ENCODE measurements around the gene TANC1.
A peak's percentile ranks its signal among the peaks of the same experiment; 100 is the strongest.

Gene TANC1

DNA sequence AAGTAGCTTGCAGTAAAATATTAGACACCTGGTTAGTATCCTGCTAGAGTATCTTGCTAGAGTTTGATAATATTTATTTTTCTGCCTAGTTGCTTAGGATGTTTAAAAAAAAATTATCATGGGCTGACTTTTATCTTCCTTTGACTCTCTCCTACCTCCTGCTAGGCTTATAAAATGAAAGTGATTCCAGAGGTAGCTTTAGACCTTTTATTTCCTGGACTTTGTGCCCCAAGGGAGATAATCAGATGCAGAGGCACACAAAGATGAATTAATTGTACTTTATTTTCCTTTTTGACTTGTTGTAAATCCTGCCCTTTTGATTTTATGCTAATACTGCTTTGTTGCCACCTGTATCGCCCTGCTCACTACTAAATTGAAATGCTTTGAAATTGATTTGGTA is 187.4 kb downstream of the TANC1 start:
- ATAC-seq = no peak
- H3K27ac Mint-ChIP-seq = no peak overlapping the region
- H3K9me3 Mint-ChIP-seq = no peaks in the 10 kb centered on the region
- no peak overlapping the region for H3K4me3 Mint-ChIP-seq
- no peaks in the 10 kb centered on the region for H3K36me3 Mint-ChIP-seq
- DNase-seq (ENCODE audit: low spot score in 2 of 2) = no peak
- H3K4me1 Mint-ChIP-seq = peaks cover 13% of the 10 kb centered on the region

- ATAC-seq (no peak), DNase-seq (ENCODE audit: low spot score in 2 of 2) (no peak)
These were observed 188.4 kb downstream of the TANC1 start for GRCh38 chr2:159156834-159157233.

GRCh38 chr2:159157361-159158209 is 189.1 kb downstream of the TANC1 start:
- H3K4me3 Mint-ChIP-seq = no peak overlapping the region
- H3K27ac Mint-ChIP-seq = no peak overlapping the region
- DNase-seq (ENCODE audit: low spot score in 2 of 2) (no peak), ATAC-seq (no peak)
- H3K4me1 Mint-ChIP-seq = peaks cover 24% of the 10 kb centered on the region
- no peaks in the 10 kb centered on the region for H3K9me3 Mint-ChIP-seq
- no peaks in the 10 kb centered on the region for H3K36me3 Mint-ChIP-seq

More at GRCh38 chr2:159156834-159157233, 188.4 kb downstream of the TANC1 start:
- H3K9me3 Mint-ChIP-seq = no peaks in the 10 kb centered on the region
- H3K4me3 Mint-ChIP-seq = no peak overlapping the region
- no peaks in the 10 kb centered on the region for H3K36me3 Mint-ChIP-seq
- H3K27ac Mint-ChIP-seq = no peak overlapping the region
- peaks cover 24% of the 10 kb centered on the region for H3K4me1 Mint-ChIP-seq

GRCh38 chr2:159160412-159160811 is 192.0 kb downstream of the TANC1 start:
- Mint-ChIP-seq H3K36me3 (no peaks in the 10 kb centered on the region), H3K27ac (peak overlapping the region; percentile 63), H3K4me1 (peaks cover 12% of the 10 kb centered on the region), H3K9me3 (no peaks in the 10 kb centered on the region), H3K4me3 (no peak overlapping the region)
- ATAC-seq (no peak), DNase-seq (ENCODE audit: low spot score in 2 of 2) (no peak)

DNA sequence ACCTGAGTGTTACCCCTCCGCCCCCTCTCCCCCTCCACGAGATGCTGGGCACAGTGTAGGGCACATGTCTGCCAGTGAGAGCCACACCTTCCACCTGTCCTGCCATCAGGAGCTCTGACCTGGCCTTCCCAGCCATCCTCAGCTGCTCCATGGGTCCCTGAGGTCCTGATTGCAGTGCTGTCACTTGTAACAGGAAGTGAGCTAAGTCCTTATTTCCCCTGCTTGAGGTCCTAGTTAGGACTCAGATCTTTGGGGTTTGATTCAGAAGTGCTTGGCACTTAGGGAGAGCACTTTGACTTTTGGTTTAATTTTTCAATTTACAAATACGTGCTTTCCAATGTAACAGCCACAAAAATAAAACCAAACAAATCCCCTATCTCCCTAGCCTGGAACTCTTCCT is 192.5 kb downstream of the TANC1 start:
- no peaks in the 10 kb centered on the region for H3K9me3 Mint-ChIP-seq
- H3K27ac Mint-ChIP-seq = peak overlapping the region; percentile 63
- H3K4me3 Mint-ChIP-seq = no peak overlapping the region
- H3K36me3 Mint-ChIP-seq = no peaks in the 10 kb centered on the region
- DNase-seq (ENCODE audit: low spot score in 2 of 2) (no peak), ATAC-seq (no peak)
- H3K4me1 Mint-ChIP-seq = peaks cover 12% of the 10 kb centered on the region

DNA sequence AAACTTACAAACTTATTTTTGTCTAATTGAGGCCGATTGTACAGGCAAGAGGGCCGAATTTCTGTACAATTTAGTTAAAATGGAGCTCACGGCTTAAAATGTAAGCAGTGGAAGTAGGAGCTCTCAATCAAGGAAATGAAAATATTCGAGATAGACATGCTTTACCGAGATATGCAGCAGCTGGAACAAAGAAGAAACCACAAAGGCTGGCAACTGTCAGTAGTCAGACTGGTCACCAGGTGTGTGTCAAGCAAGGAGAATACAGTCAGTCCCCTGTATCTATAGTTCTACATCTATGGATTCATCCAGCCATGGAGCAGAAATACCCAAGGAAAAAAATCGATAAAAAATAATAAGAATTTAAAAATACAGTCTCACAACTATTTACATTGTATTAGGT is 195.5 kb downstream of the TANC1 start:
- no peaks in the 10 kb centered on the region for H3K36me3 Mint-ChIP-seq
- H3K9me3 Mint-ChIP-seq = no peaks in the 10 kb centered on the region
- no peak overlapping the region for H3K4me3 Mint-ChIP-seq
- peaks cover 12% of the 10 kb centered on the region for H3K4me1 Mint-ChIP-seq
- H3K27ac Mint-ChIP-seq = no peak overlapping the region
- DNase-seq (ENCODE audit: low spot score in 2 of 2) (no peak), ATAC-seq (no peak)

- no peak for DNase-seq (ENCODE audit: low spot score in 2 of 2)
- peaks cover 12% of the 10 kb centered on the region for H3K4me1 Mint-ChIP-seq
- no peak overlapping the region for H3K4me3 Mint-ChIP-seq
- no peak overlapping the region for H3K27ac Mint-ChIP-seq
- no peaks in the 10 kb centered on the region for H3K9me3 Mint-ChIP-seq
- no peaks in the 10 kb centered on the region for H3K36me3 Mint-ChIP-seq
- ATAC-seq = no peak
These were observed 196.0 kb downstream of the TANC1 start for GRCh38 chr2:159164457-159164911.

DNA sequence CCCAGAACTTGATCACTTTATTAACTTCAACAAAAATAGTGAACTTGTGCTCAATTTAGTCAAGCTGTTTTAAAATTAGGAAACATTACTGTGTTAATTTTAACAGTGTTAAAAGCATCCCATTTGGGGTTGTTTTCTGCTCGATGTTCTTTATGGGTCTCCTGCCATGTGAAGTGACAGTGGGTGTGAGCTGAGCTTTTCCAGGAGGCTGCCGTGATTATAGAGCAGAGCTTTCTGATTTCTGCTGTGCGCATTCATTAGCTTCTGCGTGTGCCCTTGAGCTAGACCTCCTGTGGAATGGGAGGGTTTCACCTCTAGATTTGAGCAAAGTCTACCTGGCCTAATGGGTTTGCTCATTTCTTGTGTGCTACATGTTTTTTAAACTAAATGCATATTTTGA is 196.6 kb downstream of the TANC1 start:
- DNase-seq (ENCODE audit: low spot score in 2 of 2) (no peak), ATAC-seq (no peak)
- H3K4me3 Mint-ChIP-seq = no peak overlapping the region
- H3K9me3 Mint-ChIP-seq = no peaks in the 10 kb centered on the region
- H3K36me3 Mint-ChIP-seq = no peaks in the 10 kb centered on the region
- peaks cover 12% of the 10 kb centered on the region for H3K4me1 Mint-ChIP-seq
- no peak overlapping the region for H3K27ac Mint-ChIP-seq

- no peak overlapping the region for H3K4me3 Mint-ChIP-seq
- no peaks in the 10 kb centered on the region for H3K4me1 Mint-ChIP-seq
- H3K36me3 Mint-ChIP-seq = no peaks in the 10 kb centered on the region
- no peak overlapping the region for H3K27ac Mint-ChIP-seq
- no peaks in the 10 kb centered on the region for H3K9me3 Mint-ChIP-seq
- ATAC-seq = no peak
- DNase-seq (ENCODE audit: low spot score in 2 of 2) = no peak
These were observed 200.3 kb downstream of the TANC1 start for GRCh38 chr2:159168707-159169106.

DNA sequence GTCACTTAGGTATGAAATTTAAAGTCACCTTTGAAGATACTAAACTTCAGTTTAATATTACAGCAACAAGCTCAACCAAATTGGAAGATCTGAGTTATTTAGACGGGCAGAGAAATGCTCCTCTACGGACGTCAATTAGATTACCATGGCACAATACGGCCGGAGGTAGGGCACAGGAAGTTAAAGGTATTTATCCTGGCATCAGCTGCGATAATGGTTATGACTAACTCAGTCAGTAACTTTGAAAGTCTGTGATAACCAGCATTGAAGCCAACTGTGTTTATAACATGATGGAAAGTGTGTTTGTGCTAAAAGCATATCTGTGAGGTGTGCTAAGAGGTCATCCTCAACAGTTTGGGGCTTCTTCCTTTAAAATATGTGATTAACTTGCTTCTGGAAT is 200.7 kb downstream of the TANC1 start:
- ATAC-seq = no peak
- Mint-ChIP-seq H3K9me3 (no peaks in the 10 kb centered on the region), H3K27ac (no peak overlapping the region), H3K4me3 (no peak overlapping the region), H3K4me1 (no peaks in the 10 kb centered on the region), H3K36me3 (no peaks in the 10 kb centered on the region)
- no peak for DNase-seq (ENCODE audit: low spot score in 2 of 2)

DNA sequence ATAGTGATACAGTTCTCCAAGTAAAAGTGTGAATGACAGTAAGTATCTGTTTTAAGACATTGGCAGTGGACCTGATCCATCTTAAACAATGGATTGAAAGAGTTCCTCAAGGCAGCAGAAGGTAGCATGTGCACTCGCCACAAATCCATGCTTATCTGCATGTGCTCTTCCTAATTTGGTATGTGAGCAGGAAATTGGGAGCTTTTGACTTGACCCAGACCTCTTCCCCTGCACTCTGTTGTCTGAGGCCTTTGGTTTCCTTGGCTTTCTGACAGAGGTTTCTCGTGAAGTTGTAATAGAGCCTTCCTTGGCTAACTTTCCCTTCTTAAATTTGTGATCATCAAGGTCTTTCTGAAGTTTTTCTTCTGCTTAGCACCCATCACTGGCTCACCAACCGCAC is 204.0 kb downstream of the TANC1 start:
- Mint-ChIP-seq H3K4me3 (no peak overlapping the region), H3K36me3 (no peaks in the 10 kb centered on the region), H3K4me1 (no peaks in the 10 kb centered on the region), H3K9me3 (no peaks in the 10 kb centered on the region), H3K27ac (no peak overlapping the region)
- ATAC-seq = no peak
- DNase-seq (ENCODE audit: low spot score in 2 of 2) = no peak

DNA sequence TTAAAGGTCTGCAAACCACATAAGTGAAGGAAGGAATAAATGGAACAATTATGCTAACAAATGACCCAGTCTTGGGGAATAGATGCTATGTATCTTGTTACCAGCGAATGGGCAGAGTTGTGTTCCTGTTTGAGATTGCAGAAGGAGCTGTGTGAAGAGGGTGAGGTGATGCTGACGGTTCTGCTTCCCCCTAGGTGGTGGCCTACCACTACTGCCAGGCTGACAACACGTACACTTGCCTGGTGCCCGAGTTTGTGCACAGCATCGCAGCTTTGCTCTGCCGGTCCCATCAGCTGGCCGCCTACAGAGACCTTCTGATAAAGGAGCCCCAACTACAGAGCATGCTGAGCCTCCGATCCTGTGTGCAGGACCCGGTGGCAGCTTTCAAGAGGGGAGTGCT is 206.3 kb downstream of the TANC1 start:
- DNase-seq (ENCODE audit: low spot score in 2 of 2) = no peak
- H3K4me1 Mint-ChIP-seq = no peaks in the 10 kb centered on the region
- no peak overlapping the region for H3K4me3 Mint-ChIP-seq
- no peak overlapping the region for H3K27ac Mint-ChIP-seq
- no peaks in the 10 kb centered on the region for H3K36me3 Mint-ChIP-seq
- H3K9me3 Mint-ChIP-seq = no peaks in the 10 kb centered on the region
- ATAC-seq = no peak

DNA sequence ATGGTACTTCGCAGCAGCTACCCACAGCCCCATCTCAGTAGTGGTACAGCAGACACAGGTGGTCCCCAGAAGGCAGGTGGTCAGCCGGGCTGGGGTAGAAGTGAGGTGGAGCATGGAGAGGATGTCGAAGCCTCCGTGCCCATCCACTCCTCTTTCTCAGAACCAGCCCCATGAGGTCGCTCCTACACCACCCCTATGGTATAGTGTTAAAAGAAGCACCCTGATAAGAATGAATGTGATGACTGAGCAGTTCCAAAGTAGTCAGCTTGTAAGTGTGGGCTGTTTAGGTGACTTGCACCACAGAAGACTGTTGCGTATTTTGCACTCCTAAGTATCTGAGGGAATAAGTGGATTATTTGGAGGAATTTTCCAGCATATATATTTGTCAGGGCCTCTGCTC is 206.7 kb downstream of the TANC1 start:
- DNase-seq (ENCODE audit: low spot score in 2 of 2) (no peak), ATAC-seq (peak; percentile 42)
- H3K9me3 Mint-ChIP-seq = no peaks in the 10 kb centered on the region
- H3K36me3 Mint-ChIP-seq = no peaks in the 10 kb centered on the region
- no peak overlapping the region for H3K4me3 Mint-ChIP-seq
- H3K4me1 Mint-ChIP-seq = peaks cover under 1% of the 10 kb centered on the region
- no peak overlapping the region for H3K27ac Mint-ChIP-seq

DNA sequence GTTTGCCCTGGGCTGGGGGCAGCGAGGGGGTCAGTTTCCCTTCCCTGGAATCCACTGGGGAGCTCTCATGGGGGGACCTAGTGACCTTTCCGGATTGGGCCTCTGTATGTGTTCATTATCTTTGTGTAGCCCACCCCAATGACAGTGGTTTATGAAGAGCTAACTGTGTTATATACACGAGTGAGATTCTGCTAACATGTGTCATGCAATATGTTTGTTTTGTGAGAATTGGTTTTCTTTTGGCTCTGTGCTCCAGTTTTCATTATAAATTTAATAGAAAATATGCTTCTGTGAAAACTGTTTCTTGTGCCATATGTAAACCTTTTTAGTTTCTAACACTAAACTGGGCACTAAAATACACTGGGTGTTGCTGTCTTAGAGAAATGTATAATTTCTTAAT is 207.5 kb downstream of the TANC1 start:
- H3K36me3 Mint-ChIP-seq = no peaks in the 10 kb centered on the region
- no peak overlapping the region for H3K27ac Mint-ChIP-seq
- H3K9me3 Mint-ChIP-seq = no peaks in the 10 kb centered on the region
- DNase-seq (ENCODE audit: low spot score in 2 of 2) (no peak), ATAC-seq (no peak)
- no peak overlapping the region for H3K4me3 Mint-ChIP-seq
- H3K4me1 Mint-ChIP-seq = peaks cover 6% of the 10 kb centered on the region

DNA sequence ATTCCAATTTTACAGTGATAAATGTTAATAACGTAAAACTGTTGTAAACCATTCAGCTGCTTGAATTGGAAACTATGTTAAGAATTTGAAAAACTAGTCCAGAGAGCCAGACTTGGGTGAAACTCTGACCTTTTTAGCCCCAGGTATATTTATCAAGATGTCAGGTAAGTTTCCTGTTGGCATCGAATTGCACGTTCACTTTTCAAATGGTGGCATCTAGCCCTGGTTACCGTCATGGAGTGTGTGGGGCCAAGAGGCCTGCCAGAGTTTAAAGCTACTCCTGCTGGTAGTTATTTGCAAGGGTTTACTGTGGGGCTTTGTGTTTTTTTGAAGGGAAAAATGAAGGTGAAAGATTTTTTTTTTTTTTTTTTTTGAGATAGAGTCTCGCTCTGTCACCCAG is 208.1 kb downstream of the TANC1 start:
- DNase-seq (ENCODE audit: low spot score in 2 of 2) (no peak), ATAC-seq (no peak)
- H3K4me3 Mint-ChIP-seq = no peak overlapping the region
- no peaks in the 10 kb centered on the region for H3K9me3 Mint-ChIP-seq
- no peaks in the 10 kb centered on the region for H3K36me3 Mint-ChIP-seq
- no peak overlapping the region for H3K27ac Mint-ChIP-seq
- H3K4me1 Mint-ChIP-seq = peaks cover 6% of the 10 kb centered on the region

- H3K36me3 Mint-ChIP-seq = no peaks in the 10 kb centered on the region
- H3K9me3 Mint-ChIP-seq = no peaks in the 10 kb centered on the region
- H3K4me3 Mint-ChIP-seq = no peak overlapping the region
- H3K4me1 Mint-ChIP-seq = peaks cover 6% of the 10 kb centered on the region
- no peak overlapping the region for H3K27ac Mint-ChIP-seq
- ATAC-seq = no peak
- DNase-seq (ENCODE audit: low spot score in 2 of 2) = no peak
These were observed 208.9 kb downstream of the TANC1 start for GRCh38 chr2:159177357-159177756.

Data from stimulated activated effector memory CD8-positive, alpha-beta T cell treated with anti-CD3 and anti-CD28 coated beads, Interleukin-12 subunit alpha, Interleukin-12 subunit beta, amount 100 ng/mL, for 72 hours (primary cell).